Measurements from ENCODE around the gene DDX47.

- TF ChIP-seq, protein P1, sequence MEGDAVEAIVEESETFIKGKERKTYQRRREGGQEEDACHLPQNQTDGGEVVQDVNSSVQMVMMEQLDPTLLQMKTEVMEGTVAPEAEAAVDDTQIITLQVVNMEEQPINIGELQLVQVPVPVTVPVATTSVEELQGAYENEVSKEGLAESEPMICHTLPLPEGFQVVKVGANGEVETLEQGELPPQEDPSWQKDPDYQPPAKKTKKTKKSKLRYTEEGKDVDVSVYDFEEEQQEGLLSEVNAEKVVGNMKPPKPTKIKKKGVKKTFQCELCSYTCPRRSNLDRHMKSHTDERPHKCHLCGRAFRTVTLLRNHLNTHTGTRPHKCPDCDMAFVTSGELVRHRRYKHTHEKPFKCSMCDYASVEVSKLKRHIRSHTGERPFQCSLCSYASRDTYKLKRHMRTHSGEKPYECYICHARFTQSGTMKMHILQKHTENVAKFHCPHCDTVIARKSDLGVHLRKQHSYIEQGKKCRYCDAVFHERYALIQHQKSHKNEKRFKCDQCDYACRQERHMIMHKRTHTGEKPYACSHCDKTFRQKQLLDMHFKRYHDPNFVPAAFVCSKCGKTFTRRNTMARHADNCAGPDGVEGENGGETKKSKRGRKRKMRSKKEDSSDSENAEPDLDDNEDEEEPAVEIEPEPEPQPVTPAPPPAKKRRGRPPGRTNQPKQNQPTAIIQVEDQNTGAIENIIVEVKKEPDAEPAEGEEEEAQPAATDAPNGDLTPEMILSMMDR (IDR thresholded peaks at IDR 0.05; ENCODE audit: low read depth, low read length, poor library complexity, severe bottlenecking) = no peak
- no peak for TF ChIP-seq EZH2phosphoT487 (IDR thresholded peaks at IDR 0.05; ENCODE audit: borderline replicate concordance, low read length)
These were observed 13.8 kb upstream of the DDX47 start for GRCh38 chr12:12799163-12799920.
